Dermis microvascular lymphatic vessel endothelial cell (primary cell): ENCODE data around the gene SIAH3. TPM values are rescaled to one million over a fixed set of nuclear protein-coding genes. Genes with fewer than 3 reads are reported as not detected.
A peak's percentile ranks its signal among the peaks of the same experiment; 100 is the strongest.

Experiments
- DNase-seq, 2 donors: peaks; one replicate each; pipeline versions ENCODE4 v3.0.0 to v3.0.0-alpha.2; 2010; ENCODE audit warnings: low read depth in 2 of 2
- total RNA-seq: library from RNA; depleted of rRNA; stranded (reverse); fragments of >200 nt; gene quantifications from 2 replicates; pipeline ENCODE4 v1.2.1, GENCODE V29; 2014

Gene SIAH3
- total RNA-seq, 1 donor from 2014 or later: not detected

DNA sequence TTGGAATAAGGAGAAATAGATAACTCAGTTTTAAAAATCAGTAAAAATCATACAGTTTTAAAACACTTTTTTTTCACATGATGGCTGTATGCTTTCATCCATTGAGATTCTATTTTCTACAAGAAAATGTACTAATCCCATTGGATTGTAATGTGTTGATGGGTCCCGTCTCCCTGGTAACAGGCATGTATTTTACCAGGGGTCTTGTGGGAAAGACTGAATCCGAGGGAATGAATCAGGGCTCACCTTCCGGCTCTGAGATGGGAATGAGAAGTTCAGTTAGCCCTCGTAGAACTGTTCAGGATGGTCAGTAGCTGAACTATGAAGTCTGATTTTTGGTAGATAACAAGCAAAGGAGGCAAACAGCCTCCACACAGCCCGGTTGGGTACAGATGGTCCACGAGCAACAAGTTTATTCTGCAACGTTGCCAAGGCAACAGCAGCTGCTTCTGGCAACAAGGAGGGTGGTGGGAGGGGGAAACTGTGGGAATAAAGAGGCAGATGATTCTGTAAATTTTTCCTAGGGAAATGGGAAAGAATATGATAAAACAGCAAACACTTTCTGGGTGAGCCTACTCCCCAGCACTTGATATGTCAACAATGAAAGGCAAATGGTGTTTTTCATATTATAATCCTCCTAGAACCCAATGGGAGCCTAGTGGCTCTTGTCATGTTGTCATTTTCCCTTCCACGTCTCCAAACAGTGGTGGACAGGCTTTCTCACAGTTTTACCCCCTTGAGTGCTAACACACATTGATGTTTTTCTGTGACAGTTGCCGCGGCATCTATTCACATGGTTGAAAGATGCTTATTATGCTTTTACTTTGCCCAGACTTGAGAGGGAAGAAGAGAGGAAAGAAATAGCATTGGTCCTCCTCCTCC, 12.4 kb upstream of the SIAH3 start:
- DNase-seq: peak in 1 of 2 donors; percentile 36

DNA sequence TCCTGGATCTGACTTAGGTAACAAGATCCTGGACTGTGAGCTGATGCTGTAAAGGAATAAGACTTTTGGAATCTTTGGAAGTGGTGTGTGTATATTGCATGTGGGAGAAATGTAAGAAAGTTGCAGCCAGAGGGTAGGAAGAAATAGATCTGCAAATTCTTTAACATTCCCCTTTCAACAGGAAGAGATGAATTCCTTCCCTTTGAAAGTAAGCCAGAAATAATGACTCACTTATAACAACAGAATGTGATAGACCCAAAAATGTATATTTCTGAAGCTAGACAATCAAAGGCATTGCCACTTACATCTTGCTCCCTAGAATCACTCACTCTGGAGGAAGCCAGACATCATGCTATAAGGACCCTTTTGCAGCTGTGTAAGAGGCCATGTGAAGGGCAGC, 9.8 kb upstream of the SIAH3 start:
- peak in 1 of 2 donors; percentile 47 for DNase-seq

- peak in 1 of 2 donors; percentile 61 for DNase-seq
Measured at GRCh38 chr13:45860240-45860639, 8.7 kb upstream of the SIAH3 start.

DNA sequence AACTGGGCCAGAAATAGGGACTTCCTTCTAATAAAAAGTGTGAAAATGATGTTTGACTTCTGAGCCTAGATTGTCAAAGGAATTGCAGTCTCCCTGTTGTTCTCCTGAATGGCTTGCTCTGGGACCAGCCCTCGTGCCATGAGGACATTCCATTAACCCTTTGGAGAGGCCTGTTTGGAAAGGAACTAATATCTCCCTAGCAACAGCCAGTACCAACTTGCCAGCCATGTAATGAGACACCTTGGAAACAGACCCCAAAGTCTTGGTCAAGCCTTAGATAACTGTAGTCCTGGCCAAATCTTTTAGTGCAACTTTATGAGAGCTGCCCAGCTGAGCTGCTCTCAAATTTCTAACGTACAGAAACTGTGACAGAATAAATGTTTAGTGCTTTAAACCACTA, 8.2 kb upstream of the SIAH3 start:
- peak in 1 of 2 donors; percentile 17 for DNase-seq

GRCh38 chr13:45852494-45852893, 941 bp upstream of the SIAH3 start:
- DNase-seq: no peak

- no peak for DNase-seq
Measured at GRCh38 chr13:45851956-45852355, 403 bp upstream of the SIAH3 start.

- no peak for DNase-seq
Measured at GRCh38 chr13:45850027-45850613, 1.4 kb downstream of the SIAH3 start.

GRCh38 chr13:45849408-45849807, 2.1 kb downstream of the SIAH3 start:
- no peak for DNase-seq

DNA sequence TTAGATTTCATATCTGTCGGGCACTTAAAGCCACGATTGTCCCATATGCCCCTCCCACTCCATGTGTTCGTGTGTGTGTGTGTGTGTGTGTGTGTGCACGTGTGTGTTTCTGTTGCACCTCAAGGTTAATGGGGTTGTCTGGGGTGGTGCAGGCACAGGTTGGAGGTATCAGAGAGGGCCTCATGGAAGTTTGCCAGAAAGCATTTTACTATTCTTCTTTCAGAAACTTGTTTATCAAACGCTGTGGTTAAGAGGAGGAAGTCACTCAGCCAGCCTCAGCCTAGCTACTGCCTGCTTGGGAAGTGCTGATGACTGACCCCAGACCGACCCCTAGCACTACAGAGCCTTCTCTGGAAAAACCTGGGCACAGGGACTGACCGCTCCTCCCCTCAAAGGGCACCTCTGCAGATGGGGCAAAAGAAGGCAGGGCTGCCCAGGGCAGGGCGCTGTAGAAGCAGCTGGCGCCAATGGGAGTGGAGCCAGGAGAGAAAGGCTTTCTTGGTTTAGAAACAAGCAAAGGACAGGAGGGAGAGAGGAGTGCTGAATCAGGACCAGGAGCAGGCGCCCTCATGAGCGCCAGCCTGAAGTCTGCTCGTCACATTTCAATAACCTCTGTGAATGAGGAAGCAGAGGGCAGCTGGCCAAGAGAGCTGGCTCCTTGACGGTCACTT, 3.9 kb downstream of the SIAH3 start:
- DNase-seq: peak in 1 of 2 donors; percentile 85

- no peak for DNase-seq
Measured at GRCh38 chr13:45846681-45847080, 4.9 kb downstream of the SIAH3 start.

DNA sequence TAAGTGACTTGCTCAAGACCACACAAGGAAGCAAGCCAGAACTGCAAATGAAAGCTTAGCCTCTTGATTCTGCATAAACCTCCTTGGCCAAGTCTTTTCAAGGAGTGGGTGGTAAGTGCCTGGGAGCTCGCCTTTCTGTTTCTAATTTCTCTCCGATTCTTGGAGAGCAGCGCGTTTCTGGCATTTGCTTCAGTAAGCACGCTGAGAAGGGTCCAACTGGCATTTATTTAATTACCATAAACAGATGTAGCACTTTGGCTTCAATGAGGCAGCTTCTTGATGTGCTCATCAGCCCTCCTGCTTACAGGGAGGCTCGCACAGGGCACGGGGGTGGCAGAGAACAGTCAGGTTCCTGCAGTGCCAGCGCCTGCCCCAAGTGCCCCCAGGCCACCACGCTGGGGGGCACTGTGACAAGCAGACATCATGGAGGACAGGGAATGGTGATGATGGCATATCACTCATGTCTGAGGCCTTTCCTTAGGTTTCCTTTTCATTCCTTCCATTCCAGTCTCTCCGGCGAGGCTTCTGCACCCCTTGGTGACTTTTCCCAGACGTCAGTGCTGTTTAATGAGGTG, 13.3 kb downstream of the SIAH3 start:
- no peak for DNase-seq

DNA sequence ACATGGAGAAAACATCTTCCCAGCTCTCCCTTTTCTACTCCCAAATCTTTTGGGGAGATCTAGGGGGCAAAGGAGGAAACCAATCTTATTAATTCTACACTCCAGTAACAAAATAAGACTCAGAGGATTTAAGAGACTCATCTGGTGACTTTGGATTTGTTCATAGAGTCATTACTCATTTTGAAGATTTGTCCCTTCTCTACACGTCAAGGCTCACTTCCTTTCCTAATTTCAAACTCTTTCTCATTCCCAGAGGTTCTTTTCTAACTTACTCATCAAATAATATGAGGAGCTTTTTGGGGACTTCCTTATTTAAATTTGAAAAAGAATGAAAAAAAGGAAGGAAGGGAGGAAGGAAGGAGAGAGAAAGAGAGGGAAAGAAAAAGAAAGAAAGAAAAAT, 14.4 kb downstream of the SIAH3 start:
- DNase-seq: no peak

DNA sequence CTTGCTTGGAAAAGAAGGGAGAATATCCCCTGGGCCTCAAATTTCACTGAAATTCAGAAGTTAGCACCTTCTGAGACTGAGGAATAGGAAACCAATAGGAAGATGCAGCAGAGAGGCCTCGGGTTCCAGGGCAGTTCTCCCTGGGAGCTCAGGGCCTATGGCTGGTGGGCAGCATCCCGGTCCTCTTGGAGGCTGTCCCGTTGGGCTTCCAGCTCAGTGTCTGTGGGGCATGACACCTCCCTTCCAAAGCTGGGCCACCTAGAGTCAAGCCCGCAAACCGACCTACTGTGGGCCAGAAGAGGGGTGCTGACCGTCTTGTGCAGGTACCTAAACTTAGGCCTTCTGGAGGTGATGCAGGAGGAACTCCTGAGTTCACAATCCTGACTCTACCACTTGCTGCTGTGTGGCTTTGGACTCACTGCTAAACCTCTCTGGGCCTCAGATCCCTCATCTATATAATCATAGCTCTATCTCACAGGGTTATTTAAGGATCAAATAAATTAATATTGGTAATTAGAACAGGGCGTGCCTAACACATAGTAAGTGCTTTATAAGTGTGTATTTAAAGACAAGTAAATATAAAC, 17.1 kb downstream of the SIAH3 start:
- DNase-seq: no peak

GRCh38 chr13:45833663-45834375, 17.7 kb downstream of the SIAH3 start:
- DNase-seq: peak in 1 of 2 donors; percentile 35

GRCh38 chr13:45833242-45833641, 18.3 kb downstream of the SIAH3 start:
- DNase-seq: no peak

DNA sequence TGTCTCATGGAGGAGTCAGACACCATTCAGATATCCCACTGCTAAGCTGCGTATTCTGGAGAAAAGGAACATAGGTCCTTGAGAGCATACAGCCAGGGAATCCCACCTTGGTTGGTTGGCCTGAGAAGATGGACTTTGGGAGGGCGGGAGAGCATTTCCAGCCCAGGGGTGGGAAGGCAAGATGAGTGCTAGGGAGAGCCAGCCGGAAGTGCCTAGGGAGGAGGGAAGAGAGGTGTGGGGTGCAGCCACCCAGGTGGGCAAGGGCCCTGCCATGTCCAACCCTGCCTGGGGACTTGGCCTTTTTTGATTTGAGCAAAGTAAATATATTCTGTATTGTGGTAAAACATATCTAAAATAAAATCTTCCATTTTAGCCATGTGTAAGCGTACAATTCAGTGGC, 19.7 kb downstream of the SIAH3 start:
- DNase-seq: no peak

DNA sequence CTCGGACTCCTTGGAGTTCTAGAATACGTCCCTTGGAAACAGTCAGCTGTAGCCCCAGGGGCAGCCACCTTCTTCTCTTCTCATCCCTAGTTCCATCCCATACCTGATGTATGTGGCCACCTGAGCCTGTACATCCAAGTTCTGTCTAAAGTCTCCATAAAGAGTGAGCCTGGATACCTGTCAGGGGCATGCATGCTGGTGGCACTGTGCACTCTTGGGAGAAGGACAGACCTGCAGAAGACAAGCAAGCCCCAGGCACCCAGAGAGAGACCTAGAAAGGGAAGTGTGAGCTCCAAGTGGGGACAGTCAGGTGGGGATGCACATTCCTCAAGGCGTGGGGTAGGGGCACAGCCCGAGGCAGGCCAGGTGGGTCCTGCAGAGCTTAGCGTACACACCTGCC, 21.4 kb downstream of the SIAH3 start:
- DNase-seq: no peak

GRCh38 chr13:45828256-45828968, 23.1 kb downstream of the SIAH3 start:
- DNase-seq: no peak

GRCh38 chr13:45827318-45827717, 24.2 kb downstream of the SIAH3 start:
- DNase-seq: no peak

GRCh38 chr13:45826731-45827130, 24.8 kb downstream of the SIAH3 start:
- DNase-seq: no peak

DNA sequence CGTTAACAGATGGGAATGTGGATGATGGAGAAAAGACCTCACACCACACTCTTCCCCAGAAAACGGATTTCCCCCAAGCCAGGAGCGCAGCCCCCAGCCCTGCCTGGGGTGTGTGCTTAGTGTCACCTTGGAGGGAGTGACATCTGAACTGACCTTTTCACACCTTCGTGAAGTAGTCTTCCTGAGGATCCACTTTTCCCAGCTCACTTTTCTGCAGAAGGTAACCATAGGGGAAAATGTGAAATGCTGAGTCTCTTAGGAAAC, 26.2 kb downstream of the SIAH3 start:
- no peak for DNase-seq
